ENCODE data around the gene SCN3B.
A peak's percentile ranks its signal among the peaks of the same experiment; 100 is the strongest.

SCN3B gene

GRCh38 chr11:123642435-123642834, 12.0 kb downstream of the SCN3B start:
- no peak overlapping the region for H3K9ac ChIP-seq (ENCODE audit: low read length)
- no peaks in the 10 kb centered on the region for H3K79me2 ChIP-seq (ENCODE audit: control insufficient read depth, insufficient read depth, low read length, poor library complexity)
- H3K27ac ChIP-seq (ENCODE audit: low read depth, low read length): no peak overlapping the region

GRCh38 chr11:123641495-123641840, 13.0 kb downstream of the SCN3B start:
- Histone ChIP-seq H3K4me3 (ENCODE audit: low read depth, low read length) (no peak overlapping the region), H3K27ac (ENCODE audit: low read depth, low read length) (no peak overlapping the region), H2AFZ (ENCODE audit: insufficient read depth, low read length, poor library complexity) (no peak overlapping the region), H3K14ac (ENCODE audit: low read length) (no peak overlapping the region), H4K8ac (ENCODE audit: low read depth, low read length) (no peak overlapping the region), H3K36me3 (ENCODE audit: control insufficient read depth in 1 of 2, insufficient read depth in 2 of 2, low read length in 2 of 2) (no peaks in the 10 kb centered on the region), H3K4ac (ENCODE audit: low read depth, low read length) (no peak overlapping the region), H3K4me1 (ENCODE audit: control insufficient read depth in 1 of 2, insufficient read depth in 2 of 2, low read length in 2 of 2) (no peaks in the 10 kb centered on the region), H3K18ac (ENCODE audit: low read length) (no peak overlapping the region), H3K23ac (ENCODE audit: low read length) (no peak overlapping the region), H2BK120ac (ENCODE audit: insufficient read depth, low read length, poor library complexity) (no peak overlapping the region), H2BK12ac (ENCODE audit: low read length) (no peak overlapping the region), H3K9me3 (ENCODE audit: insufficient read depth, low read depth, low read length) (no peaks in the 10 kb centered on the region), H3K27me3 (ENCODE audit: insufficient read depth, low read length) (no peaks in the 10 kb centered on the region), H4K91ac (ENCODE audit: low read depth, low read length) (no peak overlapping the region), H3K79me1 (ENCODE audit: low read length) (no peaks in the 10 kb centered on the region), H2BK5ac (ENCODE audit: low read depth, low read length, poor library complexity) (no peak overlapping the region), H3K4me2 (ENCODE audit: low read length) (no peak overlapping the region), H3K79me2 (ENCODE audit: control insufficient read depth, insufficient read depth, low read length, poor library complexity) (no peaks in the 10 kb centered on the region), H2AK5ac (ENCODE audit: low read length) (no peak overlapping the region), H4K12ac (ENCODE audit: low read depth, low read length) (no peak overlapping the region), H3K9ac (ENCODE audit: low read length) (no peak overlapping the region)
- no peak for DNase-seq
- no CpG with 5 or more reads among the region's 4 CpGs for WGBS (ENCODE audit: extremely low coverage, insufficient coverage, insufficient read length)

More at GRCh38 chr11:123642435-123642834, 12.0 kb downstream of the SCN3B start:
- no peak overlapping the region for H4K91ac ChIP-seq (ENCODE audit: low read depth, low read length)
- no peaks in the 10 kb centered on the region for H3K27me3 ChIP-seq (ENCODE audit: insufficient read depth, low read length)
- H2BK12ac ChIP-seq (ENCODE audit: low read length): no peak overlapping the region
- no peaks in the 10 kb centered on the region for H3K4me1 ChIP-seq (ENCODE audit: control insufficient read depth in 1 of 2, insufficient read depth in 2 of 2, low read length in 2 of 2)
- H4K8ac ChIP-seq (ENCODE audit: low read depth, low read length): no peak overlapping the region
- no peak overlapping the region for H2BK120ac ChIP-seq (ENCODE audit: insufficient read depth, low read length, poor library complexity)
- no peak overlapping the region for H3K14ac ChIP-seq (ENCODE audit: low read length)
- H2AK5ac ChIP-seq (ENCODE audit: low read length): no peak overlapping the region
- no CpG with 5 or more reads among the region's 15 CpGs for WGBS (ENCODE audit: extremely low coverage, insufficient coverage, insufficient read length)
- H2BK5ac ChIP-seq (ENCODE audit: low read depth, low read length, poor library complexity): no peak overlapping the region
- no peak overlapping the region for H3K4me2 ChIP-seq (ENCODE audit: low read length)
- no peak overlapping the region for H2AFZ ChIP-seq (ENCODE audit: insufficient read depth, low read length, poor library complexity)
- H3K4ac ChIP-seq (ENCODE audit: low read depth, low read length): no peak overlapping the region
- no peaks in the 10 kb centered on the region for H3K79me1 ChIP-seq (ENCODE audit: low read length)
- no peak overlapping the region for H3K23ac ChIP-seq (ENCODE audit: low read length)
- H4K12ac ChIP-seq (ENCODE audit: low read depth, low read length): no peak overlapping the region
- H3K9me3 ChIP-seq (ENCODE audit: insufficient read depth, low read depth, low read length): no peaks in the 10 kb centered on the region
- H3K4me3 ChIP-seq (ENCODE audit: low read depth, low read length): no peak overlapping the region
- no peak for DNase-seq
- H3K36me3 ChIP-seq (ENCODE audit: control insufficient read depth in 1 of 2, insufficient read depth in 2 of 2, low read length in 2 of 2): no peaks in the 10 kb centered on the region
- H3K18ac ChIP-seq (ENCODE audit: low read length): no peak overlapping the region

GRCh38 chr11:123640677-123641494, 13.5 kb downstream of the SCN3B start:
- Histone ChIP-seq H4K8ac (ENCODE audit: low read depth, low read length) (no peak overlapping the region), H3K27me3 (ENCODE audit: insufficient read depth, low read length) (no peaks in the 10 kb centered on the region), H2BK12ac (ENCODE audit: low read length) (no peak overlapping the region), H3K9ac (ENCODE audit: low read length) (no peak overlapping the region), H3K36me3 (ENCODE audit: control insufficient read depth in 1 of 2, insufficient read depth in 2 of 2, low read length in 2 of 2) (no peaks in the 10 kb centered on the region), H2AK5ac (ENCODE audit: low read length) (no peak overlapping the region), H3K79me1 (ENCODE audit: low read length) (no peaks in the 10 kb centered on the region), H3K27ac (ENCODE audit: low read depth, low read length) (no peak overlapping the region), H2BK120ac (ENCODE audit: insufficient read depth, low read length, poor library complexity) (no peak overlapping the region), H3K4me1 (ENCODE audit: control insufficient read depth in 1 of 2, insufficient read depth in 2 of 2, low read length in 2 of 2) (no peaks in the 10 kb centered on the region), H2BK5ac (ENCODE audit: low read depth, low read length, poor library complexity) (no peak overlapping the region), H3K14ac (ENCODE audit: low read length) (no peak overlapping the region), H3K4me3 (ENCODE audit: low read depth, low read length) (no peak overlapping the region), H3K79me2 (ENCODE audit: control insufficient read depth, insufficient read depth, low read length, poor library complexity) (no peaks in the 10 kb centered on the region), H2AFZ (ENCODE audit: insufficient read depth, low read length, poor library complexity) (no peak overlapping the region), H3K18ac (ENCODE audit: low read length) (no peak overlapping the region), H3K4ac (ENCODE audit: low read depth, low read length) (no peak overlapping the region), H3K9me3 (ENCODE audit: insufficient read depth, low read depth, low read length) (no peaks in the 10 kb centered on the region), H3K23ac (ENCODE audit: low read length) (no peak overlapping the region), H4K12ac (ENCODE audit: low read depth, low read length) (no peak overlapping the region), H4K91ac (ENCODE audit: low read depth, low read length) (no peak overlapping the region), H3K4me2 (ENCODE audit: low read length) (no peak overlapping the region)
- WGBS (ENCODE audit: extremely low coverage, insufficient coverage, insufficient read length): no CpG with 5 or more reads among the region's 22 CpGs
- peak in 1 of 2 donors; percentile 48 for DNase-seq

- no peaks in the 10 kb centered on the region for H3K4me1 ChIP-seq (ENCODE audit: control insufficient read depth in 1 of 2, insufficient read depth in 2 of 2, low read length in 2 of 2)
- H3K4me3 ChIP-seq (ENCODE audit: low read depth, low read length): no peak overlapping the region
- H3K14ac ChIP-seq (ENCODE audit: low read length): no peak overlapping the region
- H2BK12ac ChIP-seq (ENCODE audit: low read length): no peak overlapping the region
- H3K79me2 ChIP-seq (ENCODE audit: control insufficient read depth, insufficient read depth, low read length, poor library complexity): no peaks in the 10 kb centered on the region
- H4K12ac ChIP-seq (ENCODE audit: low read depth, low read length): no peak overlapping the region
- H4K8ac ChIP-seq (ENCODE audit: low read depth, low read length): no peak overlapping the region
- H3K9ac ChIP-seq (ENCODE audit: low read length): no peak overlapping the region
- no peak overlapping the region for H2BK5ac ChIP-seq (ENCODE audit: low read depth, low read length, poor library complexity)
- H2BK120ac ChIP-seq (ENCODE audit: insufficient read depth, low read length, poor library complexity): no peak overlapping the region
- no peak for DNase-seq
- no peaks in the 10 kb centered on the region for H3K36me3 ChIP-seq (ENCODE audit: control insufficient read depth in 1 of 2, insufficient read depth in 2 of 2, low read length in 2 of 2)
- no peaks in the 10 kb centered on the region for H3K9me3 ChIP-seq (ENCODE audit: insufficient read depth, low read depth, low read length)
- WGBS (ENCODE audit: extremely low coverage, insufficient coverage, insufficient read length): no CpG with 5 or more reads among the region's 5 CpGs
- H2AFZ ChIP-seq (ENCODE audit: insufficient read depth, low read length, poor library complexity): no peak overlapping the region
- no peak overlapping the region for H3K23ac ChIP-seq (ENCODE audit: low read length)
- no peaks in the 10 kb centered on the region for H3K79me1 ChIP-seq (ENCODE audit: low read length)
- H3K4ac ChIP-seq (ENCODE audit: low read depth, low read length): no peak overlapping the region
- H3K18ac ChIP-seq (ENCODE audit: low read length): no peak overlapping the region
- no peaks in the 10 kb centered on the region for H3K27me3 ChIP-seq (ENCODE audit: insufficient read depth, low read length)
- no peak overlapping the region for H3K27ac ChIP-seq (ENCODE audit: low read depth, low read length)
- H3K4me2 ChIP-seq (ENCODE audit: low read length): no peak overlapping the region
- no peak overlapping the region for H2AK5ac ChIP-seq (ENCODE audit: low read length)
- no peak overlapping the region for H4K91ac ChIP-seq (ENCODE audit: low read depth, low read length)
These were observed 14.4 kb downstream of the SCN3B start for GRCh38 chr11:123640029-123640428.

Data from trophoblast cell (in vitro differentiated cells and primary cell).